H9 (cell line): Measurements from ENCODE around the gene MACIR. TPM values are rescaled to one million over a fixed set of nuclear protein-coding genes. Genes with fewer than 3 reads are reported as not detected.

Source experiments
- DNase-seq: peaks from one replicate; pipeline ENCODE4 v3.0.0-alpha.2; 2017
- H2AFZ ChIP-seq: one replicate; pipeline ENCODE4 v1.6.1; 2013; ENCODE audit warnings: mild to moderate bottlenecking, low read length, control low read depth, moderate library complexity
- H2AK5ac ChIP-seq: 2 replicates; pipeline ENCODE4 v1.6.1; 2013; ENCODE audit warnings: low read length, control low read depth, mixed read lengths; ENCODE audit not compliant: insufficient read length
- H2BK120ac ChIP-seq: one replicate; pipeline ENCODE4 v1.6.1; 2013; ENCODE audit warnings: low read depth, mild to moderate bottlenecking, low read length, control low read depth, inconsistent platforms; ENCODE audit not compliant: poor library complexity, severe bottlenecking
- H2BK12ac ChIP-seq: 2 replicates; pipeline ENCODE4 v1.6.1; 2013; ENCODE audit warnings: low read length, control low read depth, mixed read lengths, low read depth; ENCODE audit not compliant: insufficient read length
- H2BK15ac ChIP-seq: 2 replicates; pipeline ENCODE4 v1.6.1; 2013; ENCODE audit warnings: low read depth, low read length, control low read depth
- H2BK20ac ChIP-seq: one replicate; pipeline ENCODE4 v1.6.1; 2013; ENCODE audit warnings: low read depth, mild to moderate bottlenecking, low read length, control low read depth, inconsistent platforms; ENCODE audit not compliant: poor library complexity, severe bottlenecking
- H2BK5ac ChIP-seq: 2 replicates; pipeline ENCODE4 v1.6.1; 2013; ENCODE audit warnings: low read length, control low read depth, mixed read lengths; ENCODE audit not compliant: insufficient read length
- H3K14ac ChIP-seq: 2 replicates; pipeline ENCODE4 v1.6.1; 2013; ENCODE audit warnings: low read length, control low read depth; ENCODE audit not compliant: insufficient read depth
- H3K18ac ChIP-seq: 2 replicates; pipeline ENCODE4 v1.6.1; 2013; ENCODE audit warnings: low read depth, mild to moderate bottlenecking, mixed read lengths, low read length, control low read depth; ENCODE audit not compliant: insufficient read length
- H3K23ac ChIP-seq: 2 replicates; pipeline ENCODE4 v1.6.1; 2013; ENCODE audit warnings: low read length, control low read depth, mixed read lengths, low read depth; ENCODE audit not compliant: insufficient read length
- H3K23me2 ChIP-seq: 2 replicates; pipeline ENCODE4 v1.6.1; 2013; ENCODE audit warnings: low read depth, mild to moderate bottlenecking, mixed read lengths, low read length, control low read depth; ENCODE audit not compliant: insufficient read length, poor library complexity, severe bottlenecking
- H3K27ac ChIP-seq: 2 replicates; pipeline ENCODE4 v1.5.1; 2013; ENCODE audit warnings: low read length, control low read depth, mixed read lengths, low read depth; ENCODE audit not compliant: insufficient read length
- H3K27me3 ChIP-seq: 2 replicates; pipeline ENCODE4 v1.6.1; 2013; ENCODE audit warnings: low read length, control low read depth, inconsistent platforms; ENCODE audit not compliant: insufficient read depth
- H3K4ac ChIP-seq: 2 replicates; pipeline ENCODE4 v1.6.1; 2013; ENCODE audit warnings: low read depth, mild to moderate bottlenecking, control low read depth, inconsistent platforms, low read length, moderate library complexity
- H3K4me1 ChIP-seq: 2 replicates; pipeline ENCODE4 v1.6.1; 2013; ENCODE audit warnings: low read length, control low read depth, inconsistent platforms; ENCODE audit not compliant: insufficient read depth
- H3K4me2 ChIP-seq: 2 replicates; pipeline ENCODE4 v1.6.1; 2013; ENCODE audit warnings: low read length, control low read depth, mixed read lengths; ENCODE audit not compliant: insufficient read length, insufficient read depth
- H3K56ac ChIP-seq: 2 replicates; pipeline ENCODE4 v1.6.1; 2013; ENCODE audit warnings: low read depth, mild to moderate bottlenecking, mixed read lengths, low read length, control low read depth; ENCODE audit not compliant: insufficient read length
- H3K79me1 ChIP-seq: 2 replicates; pipeline ENCODE4 v1.6.1; 2013; ENCODE audit warnings: low read depth, mild to moderate bottlenecking, moderate library complexity, low read length, control low read depth, inconsistent platforms; ENCODE audit not compliant: insufficient read depth, poor library complexity, severe bottlenecking
- H3K79me2 ChIP-seq: 2 replicates; pipeline ENCODE4 v1.6.1; 2013; ENCODE audit warnings: low read length, control low read depth, inconsistent platforms; ENCODE audit not compliant: insufficient read depth
- H3K9ac ChIP-seq: 2 replicates; pipeline ENCODE4 v1.6.1; 2013; ENCODE audit warnings: low read length, control low read depth, mixed read lengths; ENCODE audit not compliant: insufficient read length; ENCODE audit errors: extremely low read depth
- H3K9me3 ChIP-seq: one replicate; pipeline ENCODE4 v1.6.1; 2013; ENCODE audit warnings: low read depth, low read length, inconsistent platforms; ENCODE audit not compliant: control insufficient read depth
- H3T11ph ChIP-seq: one replicate; pipeline ENCODE4 v1.6.1; 2013; ENCODE audit warnings: mild to moderate bottlenecking, low read length, control low read depth, inconsistent platforms
- H4K20me1 ChIP-seq: one replicate; pipeline ENCODE4 v1.6.1; 2013; ENCODE audit not compliant: control insufficient read depth, insufficient read length, insufficient read depth
- H4K5ac ChIP-seq: 2 replicates; pipeline ENCODE4 v1.6.1; 2013; ENCODE audit warnings: low read depth, mild to moderate bottlenecking, mixed read lengths, low read length, control low read depth; ENCODE audit not compliant: insufficient read length
- H4K8ac ChIP-seq: replicated peaks from 2 replicates; pipeline ENCODE4 v1.6.1; 2013; ENCODE audit warnings: low read length, control low read depth, mixed read lengths, low read depth; ENCODE audit not compliant: insufficient read length
- H4K91ac ChIP-seq: 2 replicates; pipeline ENCODE4 v1.6.1; 2013; ENCODE audit warnings: low read depth, mild to moderate bottlenecking, moderate library complexity, mixed read lengths, low read length, control low read depth; ENCODE audit not compliant: insufficient read length
- H3K27ac Mint-ChIP-seq, 3 experiments: 2 replicates in 2 of 3; 3 replicates in 1 of 3; pipeline ENCODE4 v1.8.0; 2020 to 2021; ENCODE audit warnings: mixed read lengths in 3 of 3, mild to moderate bottlenecking in 1 of 3, moderate library complexity in 1 of 3
- H3K27me3 Mint-ChIP-seq: 2 replicates; pipeline ENCODE4 v1.8.0; 2021; ENCODE audit warnings: low read depth, mild to moderate bottlenecking, moderate library complexity, mixed read lengths
- H3K36me3 Mint-ChIP-seq, 3 experiments: 2 replicates in 2 of 3; 3 replicates in 1 of 3; pipeline ENCODE4 v1.8.0; 2020 to 2021; ENCODE audit warnings: low read depth in 3 of 3, mixed read lengths in 3 of 3; ENCODE audit not compliant: insufficient read depth in 1 of 3
- H3K4me1 Mint-ChIP-seq, 2 experiments: 2 replicates each; pipeline ENCODE4 v1.8.0; 2020; ENCODE audit warnings: mixed read lengths in 2 of 2
- H3K4me3 Mint-ChIP-seq, 2 experiments: 2 replicates in 1 of 2; 3 replicates in 1 of 2; pipeline ENCODE4 v1.8.0; 2020 to 2021; ENCODE audit warnings: mild to moderate bottlenecking in 2 of 2, mixed read lengths in 2 of 2, moderate library complexity in 1 of 2
- H3K9me3 Mint-ChIP-seq, 2 experiments: 2 replicates in 1 of 2; 3 replicates in 1 of 2; pipeline ENCODE4 v1.8.0; 2020; ENCODE audit warnings: mild to moderate bottlenecking in 2 of 2, mixed read lengths in 2 of 2, moderate library complexity in 1 of 2
- CTCF ChIP-seq: fragments of 200-600 bp; sonication (generic); conservative IDR thresholded peaks from 3 replicates; pipeline ENCODE4 v1.8.0; 2021; ENCODE audit warnings: antibody characterized with exemption, mild to moderate bottlenecking
- WGBS: extraction: QIAGEN DNeasy Blood & Tissue Kit; methylation state at CpG from one replicate; pipeline ENCODE4 v1.1.7; 2013; ENCODE audit warnings: missing lambda C conversion rate, low lambda C conversion rate, mixed read lengths; ENCODE audit not compliant: insufficient read length; ENCODE audit errors: extremely low coverage; 5-methylcytosine and 5-hydroxymethylcytosine counted together
- total RNA-seq: library from RNA; stranded (reverse); gene quantifications from 2 replicates; pipeline ENCODE4 v1.2.1, GENCODE V29; 2021

MACIR gene
- total RNA-seq, 1 experiment from 2014 or later = 11.7 TPM

GRCh38 chr5:103295424-103295823 lies 36.9 kb downstream of the MACIR start:
- H2BK5ac ChIP-seq = no peak overlapping the region
- H3K4me3 Mint-ChIP-seq = no peak overlapping the region
- no peaks in the 10 kb centered on the region for H4K20me1 ChIP-seq
- no peak overlapping the region for H2BK120ac ChIP-seq
- no peaks in the 10 kb centered on the region for H3K9me3 Mint-ChIP-seq
- H2BK15ac ChIP-seq = no peak overlapping the region
- H3K27ac Mint-ChIP-seq = no peak overlapping the region; a peak in 1 of 7 replicates
- H3K9ac ChIP-seq = no peak overlapping the region
- H3K14ac ChIP-seq = no peak overlapping the region
- H4K5ac ChIP-seq = no peak overlapping the region
- H2BK12ac ChIP-seq = no peak overlapping the region
- no peak overlapping the region for H4K8ac ChIP-seq
- no peak overlapping the region for H3K4ac ChIP-seq
- H2AK5ac ChIP-seq = no peak overlapping the region
- no peak overlapping the region for H4K91ac ChIP-seq
- H3K27me3 ChIP-seq = no peaks in the 10 kb centered on the region
- no peak overlapping the region for H3K23ac ChIP-seq
- no peak overlapping the region for H3T11ph ChIP-seq
- no CpG with 5 or more reads among the region's 5 CpGs for WGBS
- H3K36me3 Mint-ChIP-seq = no peaks in the 10 kb centered on the region
- H3K18ac ChIP-seq = no peak overlapping the region
- H3K4me1 ChIP-seq = peaks cover 2% of the 10 kb centered on the region; the same call in 1 of the 2 replicates
- H3K79me1 ChIP-seq = no peaks in the 10 kb centered on the region
- no peaks in the 10 kb centered on the region for H3K79me2 ChIP-seq
- no peak overlapping the region for H2BK20ac ChIP-seq
- no peak for DNase-seq
- H3K4me2 ChIP-seq = no peak overlapping the region
- peaks cover 12 to 14% of the 10 kb centered on the region in 2 experiments for H3K4me1 Mint-ChIP-seq
- no peaks in the 10 kb centered on the region for H3K23me2 ChIP-seq
- no peak overlapping the region for H3K56ac ChIP-seq
- no peak overlapping the region for H2AFZ ChIP-seq
- no peaks in the 10 kb centered on the region for H3K27me3 Mint-ChIP-seq
- no peak for TF ChIP-seq CTCF
- no peaks in the 10 kb centered on the region for H3K9me3 ChIP-seq
- no peak overlapping the region for H3K27ac ChIP-seq
